Loucy (cell line): ENCODE results near the gene SLC22A23.

ENCODE experiments used
- H2AFZ ChIP-seq: fragments of 200-600 bp; sonication (generic); 2 replicates; pipeline ENCODE4 v1.6.0; 2016; ENCODE audit warnings: antibody characterized with exemption, mild to moderate bottlenecking, low read length, moderate library complexity
- H3F3A ChIP-seq: fragments of 200-600 bp; 2 replicates; pipeline ENCODE4 v1.6.0; 2016; ENCODE audit warnings: antibody characterized with exemption, low read depth, mild to moderate bottlenecking
- H3K27me3 ChIP-seq: fragments of 200-600 bp; sonication (generic); 2 replicates; pipeline ENCODE4 v1.6.1; 2014; ENCODE audit warnings: low read length, mild to moderate bottlenecking; ENCODE audit not compliant: insufficient read depth, poor library complexity, severe bottlenecking
- H3K36me3 ChIP-seq: fragments of 200-600 bp; sonication (generic); 2 replicates; pipeline ENCODE4 v1.6.1; 2016; ENCODE audit warnings: low read length; ENCODE audit not compliant: insufficient read depth
- H3K4me1 ChIP-seq: fragments of 200-600 bp; sonication (generic); 2 replicates; pipeline ENCODE4 v1.5.1; 2014; ENCODE audit warnings: low read length, mild to moderate bottlenecking; ENCODE audit not compliant: insufficient read depth, poor library complexity, severe bottlenecking
- H3K4me2 ChIP-seq: fragments of 200-600 bp; sonication (generic); 2 replicates; pipeline ENCODE4 v1.6.0; 2014; ENCODE audit warnings: antibody characterized with exemption, low read length, low read depth, mild to moderate bottlenecking; ENCODE audit not compliant: poor library complexity, severe bottlenecking
- H3K4me3 ChIP-seq: fragments of 200-600 bp; sonication (generic); 2 replicates; pipeline ENCODE4 v1.5.1; 2014; ENCODE audit warnings: low read length, mild to moderate bottlenecking, mixed read lengths; ENCODE audit not compliant: poor library complexity, severe bottlenecking
- H3K79me2 ChIP-seq: fragments of 200-600 bp; sonication (generic); 2 replicates; pipeline ENCODE4 v1.6.1; 2014; ENCODE audit warnings: low read length; ENCODE audit not compliant: insufficient read depth
- H3K9ac ChIP-seq: fragments of 200-600 bp; sonication (generic); 2 replicates; pipeline ENCODE4 v1.6.0; 2014; ENCODE audit warnings: mild to moderate bottlenecking, low read depth, low read length, moderate library complexity; ENCODE audit not compliant: poor library complexity, severe bottlenecking
- H3K9me2 ChIP-seq: fragments of 200-600 bp; sonication (generic); replicated peaks from 2 replicates; pipeline ENCODE4 v1.6.1; 2016; ENCODE audit warnings: low read depth, low read length, mixed read lengths
- H3K9me3 ChIP-seq: fragments of 200-600 bp; sonication (generic); 2 replicates; pipeline ENCODE4 v1.6.1; 2014; ENCODE audit warnings: mild to moderate bottlenecking, antibody characterized with exemption, low read length, low read depth; ENCODE audit not compliant: insufficient read depth
- H4K20me1 ChIP-seq: fragments of 200-600 bp; sonication (generic); 2 replicates; pipeline ENCODE4 v1.6.0; 2014; ENCODE audit warnings: antibody characterized with exemption, low read length, mild to moderate bottlenecking; ENCODE audit not compliant: insufficient read depth, poor library complexity, severe bottlenecking
- CTCF ChIP-seq: fragments of 200-600 bp; sonication (generic); conservative IDR thresholded peaks from 2 replicates; pipeline ENCODE4 v1.5.1; 2014; ENCODE audit warnings: mild to moderate bottlenecking, antibody characterized with exemption, low read length
- EZH2phosphoT487 ChIP-seq: fragments of 200-600 bp; IDR thresholded peaks from 2 replicates; pipeline ENCODE4 v1.6.1; 2018; ENCODE audit warnings: antibody characterized with exemption, mild to moderate bottlenecking, moderate library complexity, borderline replicate concordance

Gene SLC22A23

GRCh38 chr6:3291987-3292386 is 164.9 kb downstream of the SLC22A23 start:
- Histone ChIP-seq H4K20me1 (no peaks in the 10 kb centered on the region), H3K79me2 (no peaks in the 10 kb centered on the region), H3F3A (no peaks in the 10 kb centered on the region), H3K27me3 (no peaks in the 10 kb centered on the region), H3K36me3 (no peaks in the 10 kb centered on the region), H3K4me3 (no peak overlapping the region), H2AFZ (no peak overlapping the region), H3K9ac (no peak overlapping the region), H3K9me2 (no peaks in the 10 kb centered on the region), H3K9me3 (no peaks in the 10 kb centered on the region), H3K4me2 (no peak overlapping the region), H3K4me1 (no peaks in the 10 kb centered on the region)
- no peak for TF ChIP-seq EZH2phosphoT487
- TF ChIP-seq CTCF: no peak

- Histone ChIP-seq H4K20me1 (no peaks in the 10 kb centered on the region), H3K36me3 (no peaks in the 10 kb centered on the region), H3K9ac (no peak overlapping the region), H3K4me2 (no peak overlapping the region), H2AFZ (no peak overlapping the region), H3K79me2 (no peaks in the 10 kb centered on the region), H3K9me3 (no peaks in the 10 kb centered on the region), H3K27me3 (no peaks in the 10 kb centered on the region), H3K4me3 (no peak overlapping the region), H3K9me2 (no peaks in the 10 kb centered on the region), H3F3A (no peaks in the 10 kb centered on the region), H3K4me1 (no peaks in the 10 kb centered on the region)
- TF ChIP-seq CTCF: no peak
- TF ChIP-seq EZH2phosphoT487: no peak
These were observed 165.5 kb downstream of the SLC22A23 start for GRCh38 chr6:3291346-3291745.

- H3K27me3 ChIP-seq: no peaks in the 10 kb centered on the region
- H3K9me3 ChIP-seq: no peaks in the 10 kb centered on the region
- no peaks in the 10 kb centered on the region for H3F3A ChIP-seq
- no peak overlapping the region for H2AFZ ChIP-seq
- H3K4me2 ChIP-seq: no peak overlapping the region
- H3K79me2 ChIP-seq: no peaks in the 10 kb centered on the region
- H3K4me3 ChIP-seq: no peak overlapping the region
- TF ChIP-seq EZH2phosphoT487 (no peak), CTCF (no peak)
- no peaks in the 10 kb centered on the region for H3K9me2 ChIP-seq
- H3K4me1 ChIP-seq: no peaks in the 10 kb centered on the region
- no peaks in the 10 kb centered on the region for H4K20me1 ChIP-seq
- H3K9ac ChIP-seq: no peak overlapping the region
- H3K36me3 ChIP-seq: no peaks in the 10 kb centered on the region
These were observed 166.0 kb downstream of the SLC22A23 start for GRCh38 chr6:3290931-3291211.
